ENCODE measurements around the gene NPAS3. TPM values are rescaled to one million over a fixed set of nuclear protein-coding genes. Genes with fewer than 3 reads are reported as not detected.

NPAS3 gene
- total and polyA plus RNA-seq, 7 donors: 0.36 to 6.4 (median 4.6) TPM; not detected in 2

GRCh38 chr14:33676891-33677290 lies 738.2 kb downstream of the NPAS3 start:
- Histone ChIP-seq H3K4me3 (no peak overlapping the region), H3K36me3 (no peaks in the 10 kb centered on the region), H3K9me3 (no peaks in the 10 kb centered on the region), H3K27me3 (no peaks in the 10 kb centered on the region), H3K27ac (no peak overlapping the region), H3K4me1 (peaks cover 0 to 8% (median 3%) of the 10 kb centered on the region in 4 donors)
- TF ChIP-seq POLR2A (IDR thresholded peaks at IDR 0.05) (no peak), POLR2AphosphoS5 (IDR thresholded peaks at IDR 0.05) (no peak), EP300 (IDR thresholded peaks at IDR 0.05) (no peak), CTCF (IDR thresholded peaks at IDR 0.05) (no peak)
- no peak for DNase-seq
- intact Hi-C loops (cut with DNase I): no loop called here
- 96 to 97% methylated on average over 5 of the region's 5 CpGs for WGBS, 2 donors

GRCh38 chr14:33678005-33678404 lies 739.3 kb downstream of the NPAS3 start:
- DNase-seq: no peak
- H3K4me3 ChIP-seq: no peak overlapping the region
- H3K36me3 ChIP-seq: no peaks in the 10 kb centered on the region
- H3K27ac ChIP-seq: no peak overlapping the region
- WGBS, 2 donors: 95% methylated on average over 5 of the region's 5 CpGs
- TF ChIP-seq CTCF (IDR thresholded peaks at IDR 0.05): no peak
- no peak for TF ChIP-seq POLR2A (IDR thresholded peaks at IDR 0.05)
- no peak for TF ChIP-seq POLR2AphosphoS5 (IDR thresholded peaks at IDR 0.05)
- TF ChIP-seq EP300 (IDR thresholded peaks at IDR 0.05): no peak
- H3K4me1 ChIP-seq: peaks cover 0 to 12% (median 4%) of the 10 kb centered on the region in 4 donors
- no peaks in the 10 kb centered on the region for H3K27me3 ChIP-seq
- H3K9me3 ChIP-seq: no peaks in the 10 kb centered on the region
- intact Hi-C loops (cut with DNase I): no loop called here

GRCh38 chr14:33679025-33679424 lies 740.3 kb downstream of the NPAS3 start:
- Histone ChIP-seq H3K27ac (no peak overlapping the region), H3K36me3 (no peaks in the 10 kb centered on the region), H3K27me3 (no peaks in the 10 kb centered on the region), H3K4me3 (no peak overlapping the region), H3K4me1 (peaks cover 0 to 12% (median 4%) of the 10 kb centered on the region in 4 donors), H3K9me3 (no peaks in the 10 kb centered on the region)
- WGBS, 2 donors: 86 to 88% methylated on average over 2 of the region's 2 CpGs
- DNase-seq: no peak
- intact Hi-C loops (cut with DNase I): no loop called here
- TF ChIP-seq POLR2A (IDR thresholded peaks at IDR 0.05): no peak
- no peak for TF ChIP-seq EP300 (IDR thresholded peaks at IDR 0.05)
- no peak for TF ChIP-seq CTCF (IDR thresholded peaks at IDR 0.05)
- no peak for TF ChIP-seq POLR2AphosphoS5 (IDR thresholded peaks at IDR 0.05)

GRCh38 chr14:33679461-33680225 lies 741.0 kb downstream of the NPAS3 start:
- intact Hi-C loops (cut with DNase I): no loop called here
- H3K4me1 ChIP-seq: peaks cover 0 to 12% (median 4%) of the 10 kb centered on the region in 4 donors
- no peak for DNase-seq
- H3K4me3 ChIP-seq: no peak overlapping the region
- H3K27me3 ChIP-seq: no peaks in the 10 kb centered on the region
- WGBS, 2 donors: 81 to 86% methylated on average over 3 of the region's 3 CpGs
- TF ChIP-seq CTCF (IDR thresholded peaks at IDR 0.05) (no peak), EP300 (IDR thresholded peaks at IDR 0.05) (no peak), POLR2AphosphoS5 (IDR thresholded peaks at IDR 0.05) (no peak), POLR2A (IDR thresholded peaks at IDR 0.05) (no peak)
- no peaks in the 10 kb centered on the region for H3K9me3 ChIP-seq
- no peaks in the 10 kb centered on the region for H3K36me3 ChIP-seq
- no peak overlapping the region for H3K27ac ChIP-seq

All from sigmoid colon (tissue), 7 donors.